Stimulated activated CD4-positive, alpha-beta T cell treated with anti-CD3 and anti-CD28 coated beads, Interleukin-12 subunit alpha, Interleukin-12 subunit beta, amount 100 ng/mL, for 4 hours (primary cell): ENCODE results near the gene PEG3.
"Not testable (repeated sequence)": the region's sequence is repeated elsewhere in the genome, so short reads cannot be mapped to it uniquely, and the experiment has no call there.

Experiments
- DNase-seq: peaks from one replicate; pipeline ENCODE4 v3.0.0-alpha.2; 2020

The PEG3 gene

GRCh38 chr19:56840451-56841192, at the start of gene PEG3, which contains the start of gene ZIM2:
Gene PEG3 (minus strand): TSS chr19:56840726. CDS start chr19:56824655, 16,071 bp downstream.
Gene ZIM2 (minus strand): TSS chr19:56840726. CDS start chr19:56824277, 16,449 bp downstream.
- no peak for DNase-seq

DNA sequence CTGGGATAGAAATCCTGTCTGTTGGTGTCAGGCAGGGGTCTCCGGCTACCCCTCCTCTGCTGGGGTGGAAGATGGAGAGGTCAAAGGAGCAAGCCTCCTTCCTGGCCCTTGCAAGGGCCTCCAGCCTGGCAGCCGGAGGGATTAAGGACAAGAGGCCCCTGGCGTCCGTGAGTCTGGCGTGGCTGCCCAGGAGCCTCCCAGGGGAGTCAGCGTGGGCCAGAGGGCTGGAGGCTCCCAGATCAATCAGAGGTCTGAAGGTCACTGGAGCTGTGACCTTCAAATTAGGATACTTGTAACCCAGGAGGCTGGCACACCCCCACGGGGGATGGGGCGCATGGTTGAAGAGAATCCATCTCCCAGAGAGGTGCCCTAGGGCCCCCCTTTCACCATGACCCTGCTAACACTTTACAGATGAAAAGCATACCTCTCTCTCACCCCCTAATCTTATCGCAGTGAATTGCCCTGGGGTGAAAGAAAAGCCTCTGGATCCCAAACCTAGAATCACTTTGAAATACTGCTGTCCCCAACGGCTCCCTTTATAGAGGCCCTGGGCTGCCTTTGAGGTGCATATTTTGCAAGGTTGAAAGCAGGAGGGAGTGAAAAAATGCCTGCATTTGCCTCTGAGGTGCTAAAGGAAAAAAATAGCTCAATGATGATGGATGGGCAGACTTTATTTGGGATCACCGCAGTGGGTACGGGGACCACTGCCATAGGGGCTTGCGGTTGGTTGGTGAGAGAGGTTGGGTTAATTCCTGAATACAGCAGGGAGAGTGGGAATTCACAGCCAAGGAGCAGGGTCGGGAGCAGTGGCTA, 44.9 kb upstream of the PEG3 start:
- no peak for DNase-seq

DNA sequence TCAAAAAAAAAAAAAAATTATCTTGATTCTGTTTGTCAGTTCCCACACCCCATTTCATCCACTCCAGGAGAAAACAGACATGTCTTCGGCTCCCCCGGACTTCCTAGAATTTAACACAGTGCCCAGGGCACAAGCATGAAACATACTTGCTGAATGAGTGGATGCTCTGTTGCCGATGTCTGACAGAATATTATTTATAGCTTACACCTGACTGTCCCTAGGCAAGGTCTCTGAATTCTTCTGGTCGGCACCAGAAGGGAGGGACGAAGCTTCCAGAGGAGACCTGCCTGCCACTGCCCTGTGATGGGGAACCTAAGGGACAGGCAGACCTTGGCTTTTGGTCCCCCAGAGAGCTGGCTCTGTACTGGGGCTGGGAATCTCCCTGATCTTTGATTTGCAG, 43.9 kb upstream of the PEG3 start:
- DNase-seq = no peak

DNA sequence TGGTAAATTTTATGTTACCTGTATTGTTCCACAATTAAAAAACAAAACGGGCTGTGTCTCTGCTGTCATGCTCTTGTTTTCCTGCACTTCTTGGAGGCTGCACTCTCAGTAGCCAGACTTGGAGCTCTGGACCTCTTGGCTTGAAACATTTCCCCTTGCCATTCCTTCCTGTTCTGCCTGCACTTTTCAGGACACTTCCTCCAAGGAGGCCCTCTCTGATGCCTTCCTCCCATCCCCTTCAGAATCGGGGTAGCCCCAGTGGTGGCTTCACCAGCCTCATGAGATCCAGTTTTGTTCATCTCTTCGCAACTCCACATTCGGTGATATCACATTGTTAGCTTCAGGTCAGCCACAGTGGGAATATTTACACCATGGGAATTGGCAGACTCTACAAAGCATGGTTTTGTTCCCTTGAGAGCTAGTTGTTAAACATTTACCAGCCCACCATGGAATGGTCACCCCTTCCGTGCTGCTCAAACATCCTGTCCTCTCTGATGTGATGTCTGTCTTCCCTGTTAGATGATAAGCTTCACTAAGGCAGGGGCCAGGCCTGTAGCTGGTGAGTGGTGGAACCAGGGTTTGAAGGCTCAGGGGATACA, 40.2 kb upstream of the PEG3 start:
- no peak for DNase-seq

DNA sequence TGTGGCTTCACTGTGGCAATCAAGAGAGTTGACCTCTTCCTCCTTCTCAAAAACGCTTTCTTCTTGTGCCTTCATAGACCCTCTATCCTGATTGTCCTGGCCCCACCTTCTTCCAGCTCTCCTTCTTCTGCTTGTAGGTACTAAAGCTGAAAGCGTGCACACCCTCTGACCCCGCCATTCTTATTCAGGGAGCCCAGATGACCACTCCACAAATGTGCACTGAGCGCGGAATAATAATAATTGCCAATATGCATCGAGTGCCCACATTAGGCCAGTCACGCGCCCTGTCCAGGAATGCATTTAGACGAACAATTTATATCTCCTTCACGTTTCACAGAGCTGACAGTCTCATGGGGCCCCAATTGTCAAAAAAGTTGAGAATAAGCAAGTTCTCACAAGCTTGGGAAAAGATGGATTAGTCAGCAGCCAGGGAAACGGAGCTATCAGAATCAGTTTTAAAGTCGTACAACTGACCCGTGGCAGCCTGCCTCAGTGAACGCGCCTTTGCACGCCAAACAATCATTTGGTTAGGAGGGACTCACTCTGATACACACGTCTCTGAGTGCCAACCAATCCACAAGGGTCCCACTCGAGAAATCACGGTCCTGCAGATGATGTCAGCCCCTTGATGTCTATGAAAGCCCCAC, 36.7 kb upstream of the PEG3 start:
- no peak for DNase-seq

GRCh38 chr19:56875717-56876116, 35.2 kb upstream of the PEG3 start:
- no peak for DNase-seq

DNA sequence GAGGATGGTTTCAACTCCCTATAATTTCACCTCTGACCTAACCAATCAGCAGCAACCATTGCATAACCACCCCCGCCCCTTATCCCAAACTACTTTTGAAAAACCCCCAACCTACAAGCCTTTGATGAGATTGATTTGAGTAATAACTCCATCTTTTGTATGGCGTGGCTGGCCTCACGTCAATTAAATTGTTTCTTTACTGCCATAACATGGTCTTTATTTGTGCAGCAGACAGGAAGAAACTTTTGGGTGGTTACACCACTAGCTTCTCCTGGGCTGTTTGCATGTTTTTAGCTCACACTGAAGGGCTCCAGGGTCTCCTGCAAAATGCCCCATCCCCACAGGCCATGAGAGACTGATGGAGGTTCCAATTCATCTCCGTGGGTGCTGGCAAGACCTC, 34.0 kb upstream of the PEG3 start:
- no peak for DNase-seq

DNA sequence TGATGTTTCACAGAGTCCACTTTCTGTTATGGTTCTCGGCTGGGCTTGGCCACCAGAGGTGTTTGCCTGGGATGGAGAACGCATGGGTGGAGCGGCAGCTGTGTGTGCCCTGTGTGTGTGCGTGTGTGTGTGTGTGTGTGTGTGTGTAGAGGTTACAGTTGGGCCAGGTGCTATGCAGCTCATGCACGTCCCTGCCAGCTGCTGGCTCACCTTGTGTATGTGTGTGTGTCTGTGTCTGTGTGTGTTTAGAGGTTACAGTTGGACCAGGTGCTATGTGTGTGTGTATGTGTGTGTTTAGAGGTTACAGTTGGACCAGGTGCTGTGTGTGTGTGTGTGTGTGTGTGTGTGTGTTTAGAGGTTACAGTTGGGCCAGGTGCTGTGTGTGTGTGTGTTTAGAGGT, 33.0 kb upstream of the PEG3 start:
- no peak for DNase-seq

- DNase-seq = no peak
Measured at GRCh38 chr19:56869886-56870285, 29.4 kb upstream of the PEG3 start.

DNA sequence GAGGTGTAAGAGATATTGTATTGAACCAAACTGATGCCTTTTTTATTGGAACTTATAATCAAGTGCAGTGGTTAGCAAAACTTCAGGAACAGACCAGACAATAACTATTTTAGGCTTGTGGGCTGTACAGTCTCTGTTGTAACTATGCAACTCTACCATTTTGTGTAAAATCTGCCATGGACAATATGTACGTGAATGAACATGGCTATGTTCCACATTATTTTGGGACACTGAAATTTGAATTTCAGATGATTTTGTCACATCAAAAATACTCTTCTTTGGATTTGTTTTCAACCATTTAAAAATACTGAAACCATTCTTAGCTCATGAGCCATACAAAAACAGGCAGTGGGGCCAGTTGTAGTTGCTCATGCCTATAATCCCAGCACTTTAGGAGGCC, 27.9 kb upstream of the PEG3 start:
- no peak for DNase-seq

DNA sequence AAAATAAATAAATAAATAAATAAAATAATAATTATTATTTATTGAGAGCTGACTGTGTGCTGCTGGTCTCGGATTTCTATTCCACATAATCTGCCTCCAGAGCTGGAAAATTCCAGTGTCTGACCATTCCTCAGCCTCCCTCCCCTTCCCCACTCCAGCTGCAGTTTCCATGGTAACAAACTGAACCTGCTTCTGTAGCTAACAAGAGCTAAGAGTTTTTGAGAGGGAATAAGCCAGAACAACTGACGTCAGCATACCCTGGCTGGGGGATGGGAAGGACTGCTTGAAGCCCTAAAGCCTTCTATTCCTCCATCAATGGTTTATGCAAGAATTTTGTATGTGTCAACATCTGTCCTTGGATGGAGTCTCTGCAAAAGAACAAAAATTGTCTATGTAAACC, 26.0 kb upstream of the PEG3 start:
- DNase-seq = no peak

DNA sequence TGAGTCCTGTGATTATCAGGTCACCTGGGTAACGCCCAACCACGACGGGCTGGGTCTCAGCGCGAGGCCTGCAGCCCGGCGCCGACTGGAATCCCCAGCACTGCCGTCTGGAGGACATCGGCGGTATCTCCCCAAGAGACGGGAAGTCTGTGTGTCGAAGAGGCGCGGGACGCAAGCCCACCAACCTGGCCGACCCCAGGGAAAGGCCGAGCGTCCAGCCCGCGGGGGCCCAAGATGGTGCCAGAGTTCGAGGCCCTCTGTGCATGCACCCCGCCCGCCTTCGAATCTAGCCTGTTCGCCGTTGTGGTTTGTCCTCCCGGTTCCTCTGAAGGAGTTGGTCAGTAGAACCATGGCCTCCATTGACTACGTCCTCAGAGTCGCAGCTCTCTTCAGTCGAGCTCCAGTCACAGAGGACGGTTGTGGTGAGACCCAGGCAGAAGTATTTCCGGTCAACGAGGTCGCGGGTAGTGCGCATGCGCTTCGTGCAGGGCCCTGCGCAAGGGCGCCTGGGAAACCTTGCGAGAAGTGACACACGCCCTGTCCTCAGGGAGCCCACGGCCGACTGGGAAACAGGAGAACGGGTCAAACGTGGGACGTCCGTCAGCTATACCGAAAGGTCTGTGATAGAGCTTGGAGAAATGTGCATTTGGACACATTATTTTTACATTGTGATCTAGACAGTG, 24.1 kb upstream of the PEG3 start:
- no peak for DNase-seq

- no peak for DNase-seq
Measured at GRCh38 chr19:56862741-56863140, 22.2 kb upstream of the PEG3 start.

GRCh38 chr19:56860409-56860808, 19.9 kb upstream of the PEG3 start:
- DNase-seq = not testable (repeated sequence)

GRCh38 chr19:56858026-56858425, 17.5 kb upstream of the PEG3 start:
- no peak for DNase-seq

GRCh38 chr19:56856822-56857221, 16.3 kb upstream of the PEG3 start:
- DNase-seq = no peak

DNA sequence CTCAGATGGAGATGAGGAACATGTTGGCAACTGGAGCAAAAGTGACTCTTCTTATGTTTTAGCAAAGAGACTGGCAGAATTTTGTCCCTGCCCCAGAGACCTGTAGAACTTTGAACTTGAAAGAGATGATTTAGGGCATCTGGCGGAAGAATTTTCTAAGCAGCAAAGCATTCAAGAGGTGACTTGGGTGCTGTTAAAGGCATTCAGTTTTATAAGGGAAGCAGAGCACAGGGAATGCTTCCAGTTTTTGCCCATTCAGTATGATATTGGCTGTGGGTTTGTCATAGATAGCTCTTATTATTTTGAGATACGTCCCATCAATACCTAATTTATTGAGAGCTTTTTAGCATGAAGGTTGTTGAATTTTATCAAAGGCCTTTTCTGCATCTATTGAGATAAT, 11.8 kb upstream of the PEG3 start:
- DNase-seq = not testable (repeated sequence)

GRCh38 chr19:56848166-56848565, 7.6 kb upstream of the PEG3 start:
- no peak for DNase-seq

DNA sequence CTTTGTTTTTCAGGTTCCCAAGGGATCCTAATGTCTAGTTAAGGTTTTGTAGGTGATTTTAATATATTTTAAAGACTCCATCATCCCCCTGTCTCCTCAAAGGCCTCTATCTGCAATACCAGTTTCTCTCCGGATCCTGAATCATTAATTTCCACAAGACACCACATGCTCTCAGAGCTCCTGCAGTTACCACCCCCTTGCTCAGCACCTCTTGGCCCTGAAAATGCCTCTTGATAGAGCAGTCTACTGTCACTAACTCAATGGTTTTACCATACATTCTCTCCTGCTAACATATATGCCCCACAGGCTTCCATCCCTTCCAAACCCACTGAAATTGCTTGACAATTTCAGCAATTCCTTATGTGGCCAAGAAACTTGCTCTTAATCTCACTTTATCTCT, 1.9 kb upstream of the PEG3 start:
- no peak for DNase-seq

- DNase-seq = no peak
Measured at GRCh38 chr19:56841193-56841543, 642 bp upstream of the PEG3 start.

DNA sequence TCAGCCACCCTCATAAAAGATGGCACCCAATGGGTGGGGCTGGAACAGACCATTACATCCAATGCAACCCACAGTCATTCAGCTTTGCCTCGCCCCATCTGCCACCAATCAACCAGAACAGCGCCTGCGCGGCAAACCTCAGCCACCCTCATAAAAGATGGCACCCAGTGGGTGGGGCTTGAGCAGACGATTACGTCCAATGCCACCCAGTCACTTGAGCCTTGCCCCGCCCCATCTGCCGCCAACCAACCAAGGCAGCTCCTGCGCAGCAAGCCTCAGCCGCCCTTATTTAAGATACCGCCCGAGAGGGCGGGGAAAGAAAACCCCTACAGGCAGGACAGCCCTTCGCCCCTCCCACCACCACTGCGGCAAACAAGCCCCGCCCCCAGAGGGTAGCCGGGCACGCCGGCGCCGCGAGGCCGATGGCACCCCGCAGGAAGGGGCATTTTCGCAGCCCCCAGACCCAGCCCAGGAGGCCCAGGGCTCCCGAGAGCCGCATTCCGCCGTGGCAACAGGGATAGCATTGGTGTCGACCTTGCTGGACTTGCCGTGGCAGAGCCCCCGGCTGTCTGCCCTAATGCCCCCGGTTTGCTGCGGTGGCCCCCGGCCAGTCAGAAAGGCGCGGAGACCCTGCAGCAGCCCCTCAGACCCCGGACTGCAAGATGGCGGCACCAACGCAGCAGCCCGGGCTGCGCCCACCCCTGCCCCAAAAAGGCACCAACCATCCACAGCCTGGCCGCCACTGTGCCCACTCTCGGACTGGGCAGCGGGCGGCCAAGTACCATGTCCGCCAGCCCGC, 675 bp downstream of the PEG3 start:
- no peak for DNase-seq
